Ovary (tissue), 9 donors: Measurements from ENCODE around the gene CDH23. TPM values are rescaled to one million over a fixed set of nuclear protein-coding genes. Genes with fewer than 3 reads are reported as not detected.

Source experiments
- DNase-seq, 5 donors: peaks; one replicate each; pipeline ENCODE4 v3.0.0-alpha.2; 2019 to 2020
- H3K27ac ChIP-seq, 2 donors: fragments of 200-600 bp; one replicate each; pipeline versions ENCODE4 v1.5.1 to v1.8.0; 2019 to 2022
- H3K27me3 ChIP-seq: fragments of 200-600 bp; one replicate; pipeline ENCODE4 v1.8.0; 2022
- H3K36me3 ChIP-seq: fragments of 200-600 bp; sonication (generic); one replicate; pipeline ENCODE4 v1.5.1; 2019
- H3K4me1 ChIP-seq: one replicate; pipeline ENCODE4 v1.8.1; 2013; ENCODE audit warnings: mild to moderate bottlenecking, moderate library complexity; ENCODE audit not compliant: insufficient read depth
- H3K4me3 ChIP-seq: fragments of 200-600 bp; sonication (generic); one replicate; pipeline ENCODE4 v1.5.1; 2017
- H3K9me3 ChIP-seq, 2 donors: fragments of 200-600 bp in 1 of 2; sonication (generic) in 1 of 2; one replicate each; pipeline versions ENCODE4 v1.5.1 to v1.8.1; 2013 to 2019; ENCODE audit warnings: mild to moderate bottlenecking in 1 of 2, moderate library complexity in 1 of 2
- EP300 ChIP-seq: sonication (generic); formaldehyde crosslinking; IDR thresholded peaks from one replicate; pipeline ENCODE4 v1.6.1; 2017; ENCODE audit warnings: antibody characterized with exemption
- POLR2A ChIP-seq: fragments of 450-650 bp; IDR thresholded peaks from one replicate; pipeline ENCODE4 v1.6.1; 2017; ENCODE audit warnings: antibody characterized with exemption, mild to moderate bottlenecking, moderate library complexity
- WGBS, 3 donors: extraction: QIAGEN DNeasy Blood & Tissue Kit in 1 of 3; methylation state at CpG; one replicate each; pipeline versions ENCODE4 v1.1.5 to v1.1.7; 2013 to 2017; 5-methylcytosine and 5-hydroxymethylcytosine counted together
- intact Hi-C, 4 donors: fragments of 100-400 bp; cut with DNase I; formaldehyde crosslinking; loops; one replicate each; pipeline versions ENCODE4 v1.11.0 to v1.15.1; 2022 to 2023
- polyA plus RNA-seq, 2 donors: library from polyadenylated mRNA; stranded (reverse); fragments of 200-250 nt in 1 of 2; fragments of 350-450 nt in 1 of 2; fragmentation: Illumina TruSeq in 1 of 2; extraction: RNeasy Lipid Tissue Mini Kit (QIAGEN cat#74804) in 1 of 2; gene quantifications; one replicate each; pipeline ENCODE4 v1.2.3, GENCODE V29; 2013 to 2014
- total RNA-seq, 7 donors: library from RNA; depleted of rRNA in 2 of 7; stranded (reverse); fragments of >200 nt in 2 of 7; fragmentation: NEBNext Ultra II Directional in 3 of 7; extraction: Animal tissue kit (Norgen Biotek cat#: 25700) in 3 of 7; gene quantifications; one replicate each; pipeline versions ENCODE4 v1.1.0 to v1.2.4, GENCODE V29; 2016 to 2023
- TF ChIP-seq, protein P1 (sequence below), 3 donors: fragments of 450-650 bp in 2 of 3; fragments of 200-600 bp in 1 of 3; IDR thresholded peaks; one replicate each; pipeline versions ENCODE4 v1.5.1 to v1.8.0; 2016 to 2022; ENCODE audit warnings: antibody characterized with exemption in 3 of 3, mild to moderate bottlenecking in 1 of 3
- donor health status: DM: no; HTN: no; CAD: no; lungs with moderate emphysema.
- donor health status: DM: no; HTN: no; CAD: no.
- donor health status: Bipolar disorder and iron deficiency.
- donor health status: DM: yes; HTN: yes; CAD: no.
- donor health status: DM: no; HTN: no; CAD: no.
- donor health status: DM: yes; HTN: yes; CAD: no.

Gene CDH23
- total and polyA plus RNA-seq, 9 donors = 7.5 to 108 (median 39.1) TPM

DNA sequence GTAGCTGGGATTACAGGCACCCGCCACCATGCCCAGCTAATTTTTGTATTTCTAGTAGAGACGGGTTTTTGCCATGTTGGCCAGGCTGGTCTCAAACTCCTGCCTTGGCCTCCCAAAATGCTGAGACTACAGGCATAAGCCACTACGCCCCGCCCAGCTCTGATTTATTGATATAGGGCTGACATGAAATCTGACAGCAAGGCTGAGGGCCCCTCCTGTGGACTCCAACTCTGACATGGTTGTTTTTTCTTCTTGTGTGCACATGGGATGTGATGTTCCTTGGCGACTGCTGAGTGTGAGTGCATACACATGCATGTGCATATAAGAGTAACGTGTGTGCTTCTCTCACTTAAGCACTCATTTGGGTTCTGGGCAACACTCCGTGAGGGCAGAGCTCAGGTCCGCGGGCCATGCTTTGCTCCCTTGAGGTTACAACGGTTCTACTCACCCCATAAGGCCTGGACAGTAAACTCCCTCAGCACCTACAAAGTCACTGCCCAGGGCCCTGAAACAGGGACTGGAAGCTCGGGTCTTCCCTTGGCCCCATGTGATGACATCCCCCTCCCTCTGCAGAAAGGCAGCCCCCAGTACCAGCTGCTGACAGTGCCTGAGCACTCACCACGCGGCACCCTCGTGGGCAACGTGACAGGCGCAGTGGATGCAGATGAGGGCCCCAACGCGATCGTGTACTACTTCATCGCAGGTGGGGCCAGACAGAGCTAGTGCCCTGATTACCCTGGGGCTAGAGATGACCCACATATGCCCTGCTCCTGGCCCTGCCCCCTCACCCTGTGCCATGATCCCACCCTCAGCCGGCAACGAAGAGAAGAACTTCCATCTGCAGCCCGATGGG, 410.2 kb downstream of the CDH23 start:
- Histone ChIP-seq H3K36me3 (no peaks in the 10 kb centered on the region), H3K27me3 (no peaks in the 10 kb centered on the region), H3K4me1 (no peaks in the 10 kb centered on the region), H3K4me3 (no peak overlapping the region), H3K27ac (no peak overlapping the region), H3K9me3 (no peaks in the 10 kb centered on the region)
- DNase-seq = no peak
- intact Hi-C loops = no loop called here
- WGBS, 3 donors = 88 to 89% (median 88%) methylated on average over 23 of the region's 23 CpGs
- no peak for TF ChIP-seq POLR2A
- no peak for TF ChIP-seq EP300
- TF ChIP-seq, protein P1, sequence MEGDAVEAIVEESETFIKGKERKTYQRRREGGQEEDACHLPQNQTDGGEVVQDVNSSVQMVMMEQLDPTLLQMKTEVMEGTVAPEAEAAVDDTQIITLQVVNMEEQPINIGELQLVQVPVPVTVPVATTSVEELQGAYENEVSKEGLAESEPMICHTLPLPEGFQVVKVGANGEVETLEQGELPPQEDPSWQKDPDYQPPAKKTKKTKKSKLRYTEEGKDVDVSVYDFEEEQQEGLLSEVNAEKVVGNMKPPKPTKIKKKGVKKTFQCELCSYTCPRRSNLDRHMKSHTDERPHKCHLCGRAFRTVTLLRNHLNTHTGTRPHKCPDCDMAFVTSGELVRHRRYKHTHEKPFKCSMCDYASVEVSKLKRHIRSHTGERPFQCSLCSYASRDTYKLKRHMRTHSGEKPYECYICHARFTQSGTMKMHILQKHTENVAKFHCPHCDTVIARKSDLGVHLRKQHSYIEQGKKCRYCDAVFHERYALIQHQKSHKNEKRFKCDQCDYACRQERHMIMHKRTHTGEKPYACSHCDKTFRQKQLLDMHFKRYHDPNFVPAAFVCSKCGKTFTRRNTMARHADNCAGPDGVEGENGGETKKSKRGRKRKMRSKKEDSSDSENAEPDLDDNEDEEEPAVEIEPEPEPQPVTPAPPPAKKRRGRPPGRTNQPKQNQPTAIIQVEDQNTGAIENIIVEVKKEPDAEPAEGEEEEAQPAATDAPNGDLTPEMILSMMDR (IDR thresholded peaks at IDR 0.05) = no peak

- Histone ChIP-seq H3K9me3 (no peaks in the 10 kb centered on the region), H3K36me3 (no peaks in the 10 kb centered on the region), H3K27me3 (no peaks in the 10 kb centered on the region), H3K4me1 (no peaks in the 10 kb centered on the region), H3K4me3 (no peak overlapping the region), H3K27ac (no peak overlapping the region)
- intact Hi-C loops = no loop called here
- DNase-seq = no peak
- WGBS, 3 donors = 89 to 92% (median 91%) methylated on average over 19 to 21 of the region's 21 CpGs
- TF ChIP-seq, protein P1 (IDR thresholded peaks at IDR 0.05) = no peak
- TF ChIP-seq POLR2A (no peak), EP300 (no peak)
Observed at GRCh38 chr10:71807557-71808510, 411.1 kb downstream of the CDH23 start.

GRCh38 chr10:71809628-71810027, 412.9 kb downstream of the CDH23 start:
- Histone ChIP-seq H3K27ac (no peak overlapping the region), H3K9me3 (no peaks in the 10 kb centered on the region), H3K36me3 (no peaks in the 10 kb centered on the region), H3K4me3 (no peak overlapping the region), H3K4me1 (no peaks in the 10 kb centered on the region), H3K27me3 (no peaks in the 10 kb centered on the region)
- no peak for DNase-seq
- no peak for TF ChIP-seq POLR2A
- TF ChIP-seq, protein P1 (IDR thresholded peaks at IDR 0.05) = no peak
- no peak for TF ChIP-seq EP300
- WGBS, 3 donors = 89 to 91% (median 91%) methylated on average over 25 of the region's 25 CpGs
- intact Hi-C loops = loop anchor here in 2 of 4 donors (5.0 to 10.0 kb wide), 3 partner anchors 417 to 495 kb away; partner anchors contain the start of gene SLC29A3 (in 2 of the 2)

DNA sequence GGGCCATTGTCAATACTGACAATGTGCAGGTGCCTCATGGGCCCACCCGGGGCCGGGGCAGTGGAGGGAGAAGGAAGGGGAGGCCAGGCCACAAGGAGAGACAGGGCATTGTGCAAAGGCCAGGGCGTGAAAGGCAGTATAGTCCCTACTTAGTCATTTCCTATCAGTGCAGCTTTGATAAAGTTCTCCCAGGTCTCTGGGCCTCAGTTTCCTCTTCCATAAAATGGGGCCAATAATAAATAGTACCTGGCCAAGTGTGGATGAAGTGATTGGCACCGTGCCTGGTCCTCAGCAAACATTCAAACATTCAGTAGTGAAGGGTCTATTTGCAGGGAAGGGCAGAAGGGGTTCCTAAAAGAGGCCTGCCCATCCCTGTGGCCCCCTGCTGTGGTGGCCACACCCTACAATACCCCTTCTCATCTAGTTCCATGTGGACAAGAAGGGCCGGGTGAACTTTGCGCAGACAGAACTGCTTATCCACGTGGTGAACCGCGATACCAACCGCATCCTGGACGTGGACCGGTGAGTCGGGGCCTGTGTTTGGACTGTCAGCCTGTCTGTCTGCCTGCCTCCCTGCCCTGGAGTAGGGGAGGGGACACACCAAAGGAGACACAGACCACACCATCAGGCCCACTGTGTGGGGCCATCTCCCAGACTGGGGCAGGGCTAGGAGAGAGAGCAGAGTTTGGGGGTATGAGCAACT, 413.5 kb downstream of the CDH23 start:
- TF ChIP-seq EP300 = no peak
- TF ChIP-seq, protein P1 (IDR thresholded peaks at IDR 0.05) = no peak
- TF ChIP-seq POLR2A = no peak
- intact Hi-C loops = loop anchor here in 2 of 4 donors (5.0 to 10.0 kb wide), 3 partner anchors 418 to 495 kb away; partner anchors contain the start of gene SLC29A3 (in 2 of the 2)
- H3K9me3 ChIP-seq = no peaks in the 10 kb centered on the region
- no peak for DNase-seq
- H3K4me1 ChIP-seq = no peaks in the 10 kb centered on the region
- H3K36me3 ChIP-seq = no peaks in the 10 kb centered on the region
- H3K4me3 ChIP-seq = no peak overlapping the region
- 79 to 89% (median 86%) methylated on average over 13 of the region's 13 CpGs for WGBS, 3 donors
- no peak overlapping the region for H3K27ac ChIP-seq
- no peaks in the 10 kb centered on the region for H3K27me3 ChIP-seq
